HEK293T (cell line): Measurements from ENCODE around the gene TMEFF2.

Experiments
- ARNT ChIP-seq: fragments of 450-650 bp; IDR thresholded peaks from 2 replicates; pipeline ENCODE4 v1.6.1; 2017; ENCODE audit warnings: mild to moderate bottlenecking
- BHLHE40 ChIP-seq: fragments of 450-650 bp; IDR thresholded peaks from 2 replicates; pipeline ENCODE4 v1.6.1; 2016; ENCODE audit warnings: mild to moderate bottlenecking, moderate library complexity, borderline replicate concordance
- ELF4 ChIP-seq: fragments of 450-650 bp; IDR thresholded peaks from 2 replicates; pipeline ENCODE4 v1.6.1; 2017; ENCODE audit warnings: antibody characterized with exemption
- FOXK2 ChIP-seq: fragments of 450-650 bp; IDR thresholded peaks from 2 replicates; pipeline ENCODE4 v1.6.1; 2016; ENCODE audit warnings: mild to moderate bottlenecking
- FOXM1 ChIP-seq: fragments of 450-650 bp; IDR thresholded peaks from 2 replicates; pipeline ENCODE4 v1.6.1; 2017; ENCODE audit warnings: mild to moderate bottlenecking, borderline replicate concordance
- HDGF ChIP-seq: fragments of 450-650 bp; IDR thresholded peaks from 2 replicates; pipeline ENCODE4 v1.6.1; 2017; ENCODE audit warnings: antibody characterized with exemption, borderline replicate concordance
- LEF1 ChIP-seq: fragments of 450-650 bp; IDR thresholded peaks from 2 replicates; pipeline ENCODE4 v1.6.1; 2017; ENCODE audit warnings: mild to moderate bottlenecking, borderline replicate concordance
- NFRKB ChIP-seq: fragments of 450-650 bp; IDR thresholded peaks from 2 replicates; pipeline ENCODE4 v1.6.1; 2016; ENCODE audit warnings: mild to moderate bottlenecking, moderate library complexity
- PKNOX1 ChIP-seq: fragments of 450-650 bp; IDR thresholded peaks from 2 replicates; pipeline ENCODE4 v1.6.1; 2016
- SP1 ChIP-seq: fragments of 450-650 bp; IDR thresholded peaks from 2 replicates; pipeline ENCODE4 v1.6.1; 2017
- SUZ12 ChIP-seq: fragments of 450-650 bp; IDR thresholded peaks from 2 replicates; pipeline ENCODE4 v1.6.1; 2016; ENCODE audit warnings: mild to moderate bottlenecking
- TARDBP ChIP-seq: fragments of 450-650 bp; IDR thresholded peaks from 2 replicates; pipeline ENCODE4 v1.6.1; 2016

GRCh38 chr2:192047315-192048107 lies 147.2 kb downstream of the TMEFF2 start:
- TF ChIP-seq BHLHE40 (no peak), TARDBP (no peak), SP1 (no peak), FOXK2 (no peak), FOXM1 (no peak), SUZ12 (no peak), NFRKB (no peak), HDGF (no peak), ARNT (no peak), ELF4 (no peak), PKNOX1 (no peak), LEF1 (no peak)
